Measurements from ENCODE around the gene GLUD1.
"Not testable (repeated sequence)": the region's sequence is repeated elsewhere in the genome, so short reads cannot be mapped to it uniquely, and the experiment has no call there.

The GLUD1 gene

DNA sequence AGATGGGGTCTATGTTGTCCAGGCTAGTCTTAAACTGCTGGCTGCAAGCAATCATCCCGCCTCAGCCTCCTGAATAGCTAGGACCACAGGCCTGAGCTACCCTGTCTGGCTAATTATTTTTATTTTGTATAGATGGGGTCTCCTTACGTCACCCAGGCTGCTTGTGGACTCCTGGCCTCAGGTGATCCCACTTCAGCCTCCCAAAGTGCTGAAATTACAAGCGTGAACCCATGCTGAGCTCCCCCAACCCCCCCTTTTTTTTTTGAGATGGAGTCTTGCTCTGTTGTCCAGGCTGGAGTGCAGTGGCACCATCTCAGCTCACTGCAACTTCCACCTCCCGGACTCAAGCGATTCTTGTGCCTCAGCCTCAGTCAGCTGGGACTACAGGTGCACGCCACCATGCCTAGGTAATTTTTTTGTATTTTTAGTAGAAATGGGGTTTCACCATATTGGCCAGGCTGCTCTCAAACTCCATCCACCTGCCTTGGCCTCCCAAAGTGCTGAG lies 49.2 kb downstream of the GLUD1 start:
- Histone ChIP-seq H3K4me1 (ENCODE audit: control insufficient read depth, insufficient read depth, low read length) (no peaks in the 10 kb centered on the region), H3K27ac (ENCODE audit: extremely low read depth, low read depth, low read length) (no peak overlapping the region), H3K9me3 (ENCODE audit: control insufficient read depth, insufficient read depth, low read depth, low read length) (no peaks in the 10 kb centered on the region), H3K4me3 (ENCODE audit: low read depth, low read length) (no peak overlapping the region), H3K36me3 (ENCODE audit: control insufficient read depth in 2 of 2, insufficient read depth in 1 of 2, low read length in 2 of 2) (peaks cover 24 to 27% of the 10 kb centered on the region in 2 experiments)
- POLR2A ChIA-PET = no interaction called here
- no peak for TF ChIP-seq ZFP3 (tag by site-specific recombination; IDR thresholded peaks at IDR 0.05; ENCODE audit: low read depth)
- TF ChIP-seq ZNF670 (tag by site-specific recombination; IDR thresholded peaks at IDR 0.05; ENCODE audit: low read depth) = no peak
- TF ChIP-seq, protein P1, sequence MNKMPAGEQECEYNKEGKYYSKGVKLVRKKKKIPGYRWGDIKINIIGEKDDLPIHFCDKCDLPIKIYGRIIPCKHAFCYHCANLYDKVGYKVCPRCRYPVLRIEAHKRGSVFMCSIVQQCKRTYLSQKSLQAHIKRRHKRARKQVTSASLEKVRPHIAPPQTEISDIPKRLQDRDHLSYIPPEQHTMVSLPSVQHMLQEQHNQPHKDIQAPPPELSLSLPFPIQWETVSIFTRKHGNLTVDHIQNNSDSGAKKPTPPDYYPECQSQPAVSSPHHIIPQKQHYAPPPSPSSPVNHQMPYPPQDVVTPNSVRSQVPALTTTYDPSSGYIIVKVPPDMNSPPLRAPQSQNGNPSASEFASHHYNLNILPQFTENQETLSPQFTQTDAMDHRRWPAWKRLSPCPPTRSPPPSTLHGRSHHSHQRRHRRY (tag by site-specific recombination; IDR thresholded peaks at IDR 0.05) = no peak
- no peak for TF ChIP-seq ZNF169 (tag by site-specific recombination; IDR thresholded peaks at IDR 0.05)
- TF ChIP-seq, protein P2, sequence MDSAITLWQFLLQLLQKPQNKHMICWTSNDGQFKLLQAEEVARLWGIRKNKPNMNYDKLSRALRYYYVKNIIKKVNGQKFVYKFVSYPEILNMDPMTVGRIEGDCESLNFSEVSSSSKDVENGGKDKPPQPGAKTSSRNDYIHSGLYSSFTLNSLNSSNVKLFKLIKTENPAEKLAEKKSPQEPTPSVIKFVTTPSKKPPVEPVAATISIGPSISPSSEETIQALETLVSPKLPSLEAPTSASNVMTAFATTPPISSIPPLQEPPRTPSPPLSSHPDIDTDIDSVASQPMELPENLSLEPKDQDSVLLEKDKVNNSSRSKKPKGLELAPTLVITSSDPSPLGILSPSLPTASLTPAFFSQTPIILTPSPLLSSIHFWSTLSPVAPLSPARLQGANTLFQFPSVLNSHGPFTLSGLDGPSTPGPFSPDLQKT (IDR thresholded peaks at IDR 0.05; ENCODE audit: borderline replicate concordance, low read depth, low read length) = no peak
- no peak for TF ChIP-seq ZNF239 (tag by site-specific recombination; IDR thresholded peaks at IDR 0.05)
- TF ChIP-seq MEIS1 (CRISPR knock-in tag; IDR thresholded peaks at IDR 0.05; ENCODE audit: borderline replicate concordance) = no peak
- no peak for TF ChIP-seq BCL11B (tag by site-specific recombination; IDR thresholded peaks at IDR 0.05; ENCODE audit: low read depth)
- no peak for TF ChIP-seq REPIN1 (tag by site-specific recombination; IDR thresholded peaks at IDR 0.05; ENCODE audit: low read depth)
- CTCF ChIA-PET = interaction anchor here (0.6 kb wide), 2 partner anchors 14 to 18 kb away, joined by 3 to 6 read pairs; no protein-coding TSS in a partner anchor

DNA sequence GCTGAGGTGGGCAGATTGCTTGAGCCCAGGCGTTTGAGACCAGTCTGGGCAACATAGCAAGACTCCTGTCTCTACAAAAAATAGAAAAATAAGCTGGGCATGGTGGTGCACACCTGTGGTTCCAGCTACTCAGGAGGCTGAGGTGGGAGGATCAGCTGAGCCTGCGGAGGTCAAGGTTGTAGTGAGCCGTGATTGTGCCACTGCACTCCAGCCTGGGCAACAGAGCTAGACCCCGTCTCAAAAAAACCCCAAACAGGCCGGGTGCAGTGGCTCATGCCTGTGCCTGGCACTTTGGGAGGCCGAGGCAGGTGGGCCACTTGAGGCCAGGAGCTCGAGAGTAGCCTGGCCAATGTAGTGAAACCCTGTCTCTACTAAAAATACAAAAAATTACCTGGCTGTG lies 51.1 kb downstream of the GLUD1 start:
- peaks cover 15 to 16% of the 10 kb centered on the region in 2 experiments; a peak in 2 of 3 replicates for H3K36me3 ChIP-seq (ENCODE audit: control insufficient read depth in 2 of 2, insufficient read depth in 1 of 2, low read length in 2 of 2)
- H3K9me3 ChIP-seq (ENCODE audit: control insufficient read depth, insufficient read depth, low read depth, low read length); H3K4me1 ChIP-seq (ENCODE audit: control insufficient read depth, insufficient read depth, low read length); H3K27ac ChIP-seq (ENCODE audit: extremely low read depth, low read depth, low read length); POLR2A ChIA-PET; H3K4me3 ChIP-seq (ENCODE audit: low read depth, low read length): not testable (repeated sequence)
- peak; percentile 75 for TF ChIP-seq ZNF121 (tag by site-specific recombination; IDR thresholded peaks at IDR 0.05)
- CTCF ChIA-PET = interaction anchor here (1.3 kb wide), 1 partner anchor 77 kb away, joined by 3 read pairs; no protein-coding TSS in a partner anchor

DNA sequence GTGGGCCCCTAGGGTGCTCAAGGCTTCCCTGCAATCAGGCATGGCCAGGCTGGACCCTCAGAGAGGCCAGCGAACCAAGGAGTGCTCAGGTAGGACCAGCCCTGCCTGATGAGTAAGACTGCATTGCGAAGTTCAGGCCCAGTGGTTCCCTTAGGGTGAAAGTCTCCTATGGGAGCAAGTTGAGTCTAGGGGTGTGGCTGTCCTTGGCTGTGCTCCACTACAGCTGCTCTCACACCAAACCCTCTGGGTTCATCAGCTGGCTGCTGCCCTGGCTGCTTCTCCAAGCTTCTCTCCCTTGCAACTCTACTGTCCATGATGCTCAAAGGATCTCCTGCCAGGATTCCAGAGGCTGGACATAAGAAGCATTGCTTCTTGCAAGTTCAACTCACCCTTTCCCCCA lies 55.9 kb downstream of the GLUD1 start:
- no peak for TF ChIP-seq ZNF558 (tag by site-specific recombination; IDR thresholded peaks at IDR 0.05)
- TF ChIP-seq ZNF394 (tag by site-specific recombination; IDR thresholded peaks at IDR 0.05; ENCODE audit: borderline replicate concordance) = peak; percentile 33; the same call in 1 of the 2 replicates
- TF ChIP-seq ZSCAN23 (tag by site-specific recombination; IDR thresholded peaks at IDR 0.05) = no peak
- TF ChIP-seq ZNF660 (tag by site-specific recombination; IDR thresholded peaks at IDR 0.05) = no peak
- no peak for TF ChIP-seq ZBTB1 (tag by site-specific recombination; IDR thresholded peaks at IDR 0.05)
- TF ChIP-seq, protein P3, sequence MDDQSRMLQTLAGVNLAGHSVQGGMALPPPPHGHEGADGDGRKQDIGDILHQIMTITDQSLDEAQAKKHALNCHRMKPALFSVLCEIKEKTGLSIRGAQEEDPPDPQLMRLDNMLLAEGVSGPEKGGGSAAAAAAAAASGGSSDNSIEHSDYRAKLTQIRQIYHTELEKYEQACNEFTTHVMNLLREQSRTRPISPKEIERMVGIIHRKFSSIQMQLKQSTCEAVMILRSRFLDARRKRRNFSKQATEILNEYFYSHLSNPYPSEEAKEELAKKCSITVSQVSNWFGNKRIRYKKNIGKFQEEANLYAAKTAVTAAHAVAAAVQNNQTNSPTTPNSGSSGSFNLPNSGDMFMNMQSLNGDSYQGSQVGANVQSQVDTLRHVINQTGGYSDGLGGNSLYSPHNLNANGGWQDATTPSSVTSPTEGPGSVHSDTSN (CRISPR knock-in tag; IDR thresholded peaks at IDR 0.05) = no peak
- TF ChIP-seq, protein P4, sequence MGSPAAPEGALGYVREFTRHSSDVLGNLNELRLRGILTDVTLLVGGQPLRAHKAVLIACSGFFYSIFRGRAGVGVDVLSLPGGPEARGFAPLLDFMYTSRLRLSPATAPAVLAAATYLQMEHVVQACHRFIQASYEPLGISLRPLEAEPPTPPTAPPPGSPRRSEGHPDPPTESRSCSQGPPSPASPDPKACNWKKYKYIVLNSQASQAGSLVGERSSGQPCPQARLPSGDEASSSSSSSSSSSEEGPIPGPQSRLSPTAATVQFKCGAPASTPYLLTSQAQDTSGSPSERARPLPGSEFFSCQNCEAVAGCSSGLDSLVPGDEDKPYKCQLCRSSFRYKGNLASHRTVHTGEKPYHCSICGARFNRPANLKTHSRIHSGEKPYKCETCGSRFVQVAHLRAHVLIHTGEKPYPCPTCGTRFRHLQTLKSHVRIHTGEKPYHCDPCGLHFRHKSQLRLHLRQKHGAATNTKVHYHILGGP (tag by site-specific recombination; IDR thresholded peaks at IDR 0.05) = no peak
- no peak for TF ChIP-seq ZNF830 (tag by site-specific recombination; IDR thresholded peaks at IDR 0.05; ENCODE audit: low read depth)
- TF ChIP-seq ZNF791 (tag by site-specific recombination; IDR thresholded peaks at IDR 0.05) = no peak
- POLR2A ChIA-PET = interaction anchor here (0.5 kb wide), 1 partner anchor 11 kb away, joined by 3 read pairs; no protein-coding TSS in a partner anchor
- CTCF ChIA-PET = no interaction called here
- Histone ChIP-seq H3K36me3 (ENCODE audit: control insufficient read depth in 2 of 2, insufficient read depth in 1 of 2, low read length in 2 of 2) (no peaks in the 10 kb centered on the region), H3K27ac (ENCODE audit: extremely low read depth, low read depth, low read length) (no peak overlapping the region), H3K9me3 (ENCODE audit: control insufficient read depth, insufficient read depth, low read depth, low read length) (no peaks in the 10 kb centered on the region), H3K4me1 (ENCODE audit: control insufficient read depth, insufficient read depth, low read length) (no peaks in the 10 kb centered on the region), H3K4me3 (ENCODE audit: low read depth, low read length) (no peak overlapping the region)
